Lower lobe of right lung (tissue), 2 donors: ENCODE data around the gene NKD2. TPM values are rescaled to one million over a fixed set of nuclear protein-coding genes. Genes with fewer than 3 reads are reported as not detected.
A peak's percentile ranks its signal among the peaks of the same experiment; 100 is the strongest.

Experiments
- ATAC-seq, 2 donors: fragments of 200-7000 bp; cut with Tn5 transposase; one replicate each; pipeline ENCODE4 v1.9.1; 2020 to 2022; ENCODE audit warnings: mild to moderate bottlenecking in 2 of 2, moderate library complexity in 2 of 2
- DNase-seq: peaks from one replicate; pipeline ENCODE4 v3.0.0-alpha.2; 2020
- H3K27ac ChIP-seq: fragments of 200-600 bp; one replicate; pipeline ENCODE4 v1.8.0; 2022
- H3K27me3 ChIP-seq: fragments of 200-600 bp; one replicate; pipeline ENCODE4 v1.8.0; 2022; ENCODE audit warnings: low read depth
- H3K36me3 ChIP-seq: fragments of 200-600 bp; one replicate; pipeline ENCODE4 v1.8.0; 2022; ENCODE audit warnings: mild to moderate bottlenecking
- H3K4me1 ChIP-seq: fragments of 200-600 bp; one replicate; pipeline ENCODE4 v1.8.0; 2022
- H3K4me3 ChIP-seq: fragments of 200-600 bp; one replicate; pipeline ENCODE4 v1.8.0; 2022; ENCODE audit warnings: mild to moderate bottlenecking
- H3K9me3 ChIP-seq: fragments of 200-600 bp; one replicate; pipeline ENCODE4 v1.8.0; 2022
- CTCF ChIP-seq: fragments of 200-600 bp; IDR thresholded peaks from one replicate; pipeline ENCODE4 v1.8.0; 2022; ENCODE audit warnings: antibody characterized with exemption, mild to moderate bottlenecking
- intact Hi-C: fragments of 100-400 bp; cut with DNase I; formaldehyde crosslinking; loops from one replicate; pipeline ENCODE4 v1.11.0; 2022
- total RNA-seq: library from RNA; stranded (reverse); fragmentation: NEBNext Ultra II Directional; extraction: Animal tissue kit (Norgen Biotek cat#: 25700); gene quantifications from one replicate; pipeline ENCODE4 v1.2.1, GENCODE V29; 2021
- donor health status: DM: no; HTN: yes; CAD: no; lungs with severe emphysema.

The NKD2 gene
- total RNA-seq, 1 donor from 2014 or later, result 24.1 TPM

- H3K27me3 ChIP-seq, result peaks cover 14% of the 10 kb centered on the region
- peaks cover 4% of the 10 kb centered on the region for H3K36me3 ChIP-seq
- H3K4me1 ChIP-seq, result no peaks in the 10 kb centered on the region
- intact Hi-C loops, result no loop called here
- peak; percentile 32 for DNase-seq
- H3K4me3 ChIP-seq, result no peak overlapping the region
- H3K9me3 ChIP-seq, result no peaks in the 10 kb centered on the region
- no peak for ATAC-seq
- no peak overlapping the region for H3K27ac ChIP-seq
- no peak for TF ChIP-seq CTCF
Measured at GRCh38 chr5:1033178-1033577, 24.6 kb downstream of the NKD2 start.

GRCh38 chr5:1033606-1034420 is 25.2 kb downstream of the NKD2 start:
- DNase-seq, result peak; percentile 24
- no peak for TF ChIP-seq CTCF
- no peak overlapping the region for H3K27ac ChIP-seq
- peaks cover 4% of the 10 kb centered on the region for H3K36me3 ChIP-seq
- peaks cover 14% of the 10 kb centered on the region for H3K27me3 ChIP-seq
- intact Hi-C loops, result no loop called here
- H3K9me3 ChIP-seq, result no peaks in the 10 kb centered on the region
- no peak for ATAC-seq
- no peaks in the 10 kb centered on the region for H3K4me1 ChIP-seq
- no peak overlapping the region for H3K4me3 ChIP-seq

GRCh38 chr5:1034421-1034905 is 25.9 kb downstream of the NKD2 start:
- H3K4me1 ChIP-seq, result no peaks in the 10 kb centered on the region
- no peak for TF ChIP-seq CTCF
- H3K4me3 ChIP-seq, result no peak overlapping the region
- peaks cover 4% of the 10 kb centered on the region for H3K36me3 ChIP-seq
- H3K27ac ChIP-seq, result no peak overlapping the region
- H3K27me3 ChIP-seq, result peaks cover 14% of the 10 kb centered on the region
- H3K9me3 ChIP-seq, result no peaks in the 10 kb centered on the region
- ATAC-seq (no peak), DNase-seq (peak; percentile 31)
- intact Hi-C loops, result no loop called here

GRCh38 chr5:1034986-1035385 is 26.4 kb downstream of the NKD2 start:
- Histone ChIP-seq H3K36me3 (peaks cover 4% of the 10 kb centered on the region), H3K27me3 (peaks cover 9% of the 10 kb centered on the region), H3K4me1 (no peaks in the 10 kb centered on the region), H3K9me3 (no peaks in the 10 kb centered on the region), H3K27ac (no peak overlapping the region), H3K4me3 (no peak overlapping the region)
- TF ChIP-seq CTCF, result no peak
- ATAC-seq, result no peak
- intact Hi-C loops, result no loop called here
- no peak for DNase-seq

- Histone ChIP-seq H3K36me3 (peaks cover 4% of the 10 kb centered on the region), H3K27me3 (peaks cover 2% of the 10 kb centered on the region), H3K9me3 (no peaks in the 10 kb centered on the region), H3K4me3 (no peak overlapping the region), H3K27ac (no peak overlapping the region), H3K4me1 (no peaks in the 10 kb centered on the region)
- intact Hi-C loops, result no loop called here
- DNase-seq (peak; percentile 34), ATAC-seq (peak in 1 of 2 donors; percentile 8)
- no peak for TF ChIP-seq CTCF
Measured at GRCh38 chr5:1035421-1036405, 27.1 kb downstream of the NKD2 start.
